Thyroid gland (tissue), 4 donors: ENCODE measurements around the gene ZNF837.

ENCODE experiments used
- CTCF ChIP-seq, 6 experiments: fragments of 200-600 bp in 3 of 6; fragments of 450-650 bp in 3 of 6; sonication (generic) in 3 of 6; IDR thresholded peaks; one replicate each; pipeline ENCODE4 v1.5.1; 2016 to 2019; ENCODE audit warnings: antibody characterized with exemption in 6 of 6, mild to moderate bottlenecking in 2 of 6, inconsistent platforms in 1 of 6, moderate library complexity in 1 of 6
- POLR2A ChIP-seq, 2 donors: fragments of 450-650 bp; IDR thresholded peaks; one replicate each; pipeline ENCODE4 v1.6.1; 2017; ENCODE audit warnings: antibody characterized with exemption in 2 of 2, mild to moderate bottlenecking in 2 of 2, moderate library complexity in 1 of 2

- no peak for TF ChIP-seq CTCF (IDR thresholded peaks at IDR 0.05)
- TF ChIP-seq POLR2A (IDR thresholded peaks at IDR 0.05) = no peak
Measured at GRCh38 chr19:58393725-58394033, 12.8 kb upstream of the ZNF837 start.
